GM18520 (cell line): ENCODE data around the gene CD200R1L.

ENCODE experiments used
- ATAC-seq: cut with Tn5 transposase; IDR thresholded peaks from one replicate; pipeline ENCODE4 v1.9.1; 2021; ENCODE audit not compliant: unreplicated experiment

Gene CD200R1L

GRCh38 chr3:112793326-112794081 is 53.2 kb downstream of the CD200R1L start:
- no peak for ATAC-seq

DNA sequence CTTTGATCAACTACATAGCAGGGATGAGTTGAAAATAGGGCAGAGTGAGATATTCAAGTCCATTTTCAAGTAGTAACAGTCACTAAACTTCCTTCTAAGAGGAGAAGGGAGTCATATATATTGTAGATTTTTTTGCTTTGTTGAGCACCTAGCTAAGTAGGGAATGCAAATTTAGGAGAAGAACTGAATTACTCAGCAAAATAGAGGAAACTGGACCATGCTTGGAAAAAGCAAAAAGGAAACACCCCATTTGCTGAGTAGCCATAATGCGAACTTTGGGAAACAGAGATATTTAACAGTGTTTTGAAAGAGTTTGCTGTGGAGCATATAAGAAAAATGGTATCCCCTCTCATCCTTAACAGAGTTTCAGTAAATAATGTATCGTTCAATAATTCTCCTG is 54.9 kb downstream of the CD200R1L start:
- no peak for ATAC-seq

DNA sequence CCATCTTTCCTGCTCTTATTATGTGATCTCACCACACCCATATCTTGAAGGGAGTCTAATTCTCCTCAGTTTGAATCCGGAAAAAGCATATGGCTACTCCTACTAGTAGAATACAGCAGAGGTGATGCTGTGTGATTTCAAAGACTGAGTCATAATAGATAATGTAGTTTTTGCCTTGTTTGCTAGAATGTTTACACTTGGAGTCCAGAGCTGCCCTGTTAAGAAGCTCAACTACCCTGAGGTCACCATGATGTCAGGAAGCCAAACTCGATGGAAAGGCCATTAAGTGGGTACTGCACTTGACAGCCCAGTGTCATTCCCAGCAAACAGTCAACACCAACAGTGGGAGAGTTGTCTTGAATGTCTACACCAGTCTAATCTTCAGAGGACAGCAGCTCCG is 56.9 kb downstream of the CD200R1L start:
- ATAC-seq, result no peak

DNA sequence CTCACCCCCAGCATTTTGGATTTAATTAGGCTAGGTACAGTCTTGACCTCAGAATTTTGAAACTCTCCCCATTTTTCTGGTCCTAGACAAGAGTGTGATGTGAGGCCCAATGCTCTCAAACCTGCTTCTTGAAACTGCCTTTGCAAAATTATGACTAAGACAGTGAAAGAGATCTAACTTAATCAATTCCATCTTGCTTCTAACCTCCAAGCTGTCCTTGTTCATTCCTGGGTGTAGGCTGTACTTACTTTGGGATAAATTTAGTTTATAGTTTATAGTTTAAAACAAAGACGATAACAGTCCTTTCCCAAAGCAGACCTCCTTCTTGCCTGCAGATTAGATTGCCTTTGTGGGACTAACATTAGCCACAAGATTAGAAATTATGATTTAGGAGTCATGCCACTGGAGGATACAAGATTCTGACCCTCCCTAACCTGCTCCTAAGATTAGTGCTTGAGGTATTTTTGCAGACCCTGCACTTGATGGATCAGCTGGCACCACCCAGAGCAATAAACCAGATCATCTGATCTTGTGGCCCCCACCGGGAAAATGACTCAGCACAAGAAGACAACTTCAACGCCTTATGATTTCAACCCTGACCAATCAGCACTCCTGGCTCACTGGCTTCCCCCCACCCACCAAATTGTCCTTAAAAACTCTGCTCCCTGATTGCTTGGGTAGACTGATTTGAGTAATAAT is 59.6 kb downstream of the CD200R1L start:
- no peak for ATAC-seq

DNA sequence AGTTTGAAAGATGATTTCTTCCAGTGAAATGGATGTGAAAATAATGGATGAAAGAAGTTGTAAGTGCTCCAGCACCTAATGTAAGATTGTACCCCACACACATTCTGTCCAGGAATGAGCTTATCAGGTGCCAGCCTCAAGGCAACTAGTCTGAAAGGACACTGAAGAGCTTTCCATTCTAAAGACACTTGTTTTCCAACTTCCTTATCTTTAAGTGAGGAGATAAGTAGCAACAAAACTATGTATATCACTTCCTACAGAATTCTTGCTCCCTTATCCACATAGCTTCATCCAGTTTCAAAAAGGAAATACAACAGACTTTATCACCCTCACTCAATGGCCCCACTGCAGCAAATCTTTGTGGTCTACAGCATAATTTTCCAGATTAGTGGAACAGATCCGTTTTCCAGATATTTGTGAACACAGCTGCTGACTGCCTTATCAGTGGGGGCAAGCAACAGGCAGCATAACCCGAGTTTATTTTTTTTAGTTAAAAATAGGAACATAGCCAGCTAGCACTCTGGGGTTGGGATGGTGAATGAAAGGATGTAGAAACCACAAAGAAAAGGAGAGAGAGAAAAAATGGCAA is 60.6 kb downstream of the CD200R1L start:
- no peak for ATAC-seq

DNA sequence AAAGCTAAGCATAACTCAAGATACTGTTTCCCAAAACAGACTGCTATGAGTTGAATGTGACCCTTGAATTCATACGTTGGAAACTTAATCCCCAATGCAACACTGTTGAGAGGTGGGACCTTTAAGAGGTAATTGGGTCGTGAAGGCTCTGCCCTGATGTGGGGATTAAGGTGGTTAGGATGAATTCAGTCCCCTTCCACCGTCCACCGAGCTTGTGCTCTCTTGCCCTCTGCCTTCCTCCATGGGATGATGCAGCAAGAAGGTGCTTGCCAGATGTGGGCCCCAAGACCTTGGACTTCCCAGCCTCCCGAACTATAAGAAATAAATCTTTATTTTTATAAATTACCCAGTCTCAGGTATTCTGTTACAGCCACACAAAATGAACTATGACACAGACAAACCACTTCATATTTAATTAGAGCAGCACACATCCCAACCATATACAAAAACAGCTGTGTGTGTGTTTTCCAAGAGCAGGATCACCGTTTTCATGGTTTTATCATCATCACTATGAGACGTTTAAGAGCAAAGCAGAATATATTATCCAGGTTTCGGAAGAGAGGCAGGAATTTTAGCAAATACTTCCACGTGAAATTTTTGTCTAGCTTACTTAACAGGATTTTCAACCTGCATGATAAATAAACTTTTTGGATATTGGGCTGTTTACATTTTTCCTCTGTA is 61.2 kb downstream of the CD200R1L start:
- ATAC-seq, result no peak

GRCh38 chr3:112782491-112782890 is 64.2 kb downstream of the CD200R1L start:
- no peak for ATAC-seq

- no peak for ATAC-seq
Observed at GRCh38 chr3:112781599-112781998, 65.1 kb downstream of the CD200R1L start.

- ATAC-seq, result no peak
Observed at GRCh38 chr3:112779558-112780480, 66.8 kb downstream of the CD200R1L start.

DNA sequence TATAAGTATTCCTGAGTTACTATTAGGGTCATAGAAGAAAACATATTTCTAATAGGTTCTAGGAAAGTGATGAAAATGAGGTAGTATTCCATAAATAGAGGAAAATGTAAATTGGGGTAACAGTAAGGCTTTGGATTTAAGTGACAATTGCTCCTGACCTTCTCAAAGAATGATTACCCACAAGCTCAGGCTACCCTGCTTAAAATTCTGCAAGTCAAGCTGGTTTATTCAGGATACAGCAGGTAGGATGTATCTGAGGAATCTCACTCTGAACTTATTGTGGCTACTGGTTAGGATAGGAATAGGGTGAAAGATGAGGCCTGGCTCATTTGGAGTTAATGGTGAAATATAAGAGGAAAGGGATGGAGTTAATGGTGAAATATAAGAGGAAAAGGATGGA is 67.7 kb downstream of the CD200R1L start:
- ATAC-seq, result no peak

- ATAC-seq, result no peak
Observed at GRCh38 chr3:112778353-112778948, 68.2 kb downstream of the CD200R1L start.

- no peak for ATAC-seq
Observed at GRCh38 chr3:112777811-112778210, 68.9 kb downstream of the CD200R1L start.

DNA sequence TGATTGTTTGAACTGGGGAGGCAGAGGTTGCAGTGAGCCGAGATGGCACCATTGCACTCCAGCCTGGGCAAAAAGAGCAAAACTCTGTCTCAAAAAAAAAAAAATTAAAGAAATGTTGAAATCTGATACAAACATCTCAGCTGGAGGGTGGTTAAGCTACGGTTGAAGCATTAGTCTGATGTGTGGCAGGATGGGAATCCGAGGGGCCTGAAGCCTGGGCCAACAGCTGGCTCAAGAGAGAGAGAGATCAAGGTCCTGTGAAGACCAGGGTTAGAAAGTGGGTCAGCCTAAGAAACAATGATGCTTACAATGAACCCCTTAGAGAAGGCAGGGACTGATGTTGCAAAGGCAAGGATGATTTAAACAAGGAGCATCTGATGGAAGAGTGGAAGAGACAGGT is 69.8 kb downstream of the CD200R1L start:
- ATAC-seq, result no peak

DNA sequence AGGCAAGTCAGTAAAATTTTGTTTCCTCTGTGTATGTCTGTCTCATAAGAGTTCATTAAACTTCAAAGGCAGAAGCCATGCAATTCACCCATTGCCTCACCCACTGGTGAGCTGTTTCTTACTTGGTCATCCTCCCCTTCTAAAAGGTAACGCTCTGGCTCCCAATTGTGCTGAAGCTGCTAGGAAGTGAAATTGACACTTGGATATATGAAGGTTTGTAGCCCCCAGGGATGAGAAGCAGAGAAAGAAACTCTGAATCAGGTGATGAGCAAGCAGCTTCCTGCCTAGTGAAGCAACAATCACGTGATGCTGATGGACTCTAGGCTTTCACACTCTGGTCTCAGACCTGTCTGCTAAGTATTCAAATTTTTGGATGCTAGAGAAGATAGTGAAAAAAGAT is 70.7 kb downstream of the CD200R1L start:
- no peak for ATAC-seq

- ATAC-seq, result no peak
Observed at GRCh38 chr3:112775011-112775742, 71.5 kb downstream of the CD200R1L start.

DNA sequence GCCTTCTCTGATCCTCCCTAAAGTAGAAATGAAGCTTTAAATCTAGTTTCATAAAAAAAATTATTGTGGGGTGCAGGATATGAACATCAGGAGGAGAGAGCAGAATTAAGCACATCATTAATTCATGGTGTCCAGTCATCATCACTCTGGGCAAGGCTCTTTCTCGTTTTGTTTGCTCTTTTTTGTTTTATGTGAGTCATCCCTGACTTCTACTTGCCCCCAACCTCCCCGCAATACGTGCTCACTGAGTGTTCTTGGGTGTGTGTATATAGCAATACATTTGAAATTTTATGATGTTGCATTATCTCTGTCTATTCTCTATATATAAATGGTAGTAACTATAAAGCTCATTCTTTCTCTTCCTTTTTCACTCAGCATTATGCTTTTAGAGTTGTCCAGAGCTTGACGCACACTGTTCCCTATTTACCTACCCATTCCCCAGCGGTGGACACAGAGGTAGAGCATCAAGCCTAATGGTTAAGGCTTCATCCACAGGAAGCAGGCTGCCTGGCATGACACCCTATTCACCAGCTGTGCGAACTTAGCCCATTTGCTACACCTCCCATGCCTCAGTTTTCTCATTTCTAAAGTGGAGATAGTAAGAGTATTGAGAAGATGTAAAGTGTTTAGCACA is 72.3 kb downstream of the CD200R1L start:
- no peak for ATAC-seq

- peak; percentile 38 for ATAC-seq
Observed at GRCh38 chr3:112773864-112774263, 72.8 kb downstream of the CD200R1L start.

GRCh38 chr3:112770951-112771350 is 75.7 kb downstream of the CD200R1L start:
- ATAC-seq, result no peak

DNA sequence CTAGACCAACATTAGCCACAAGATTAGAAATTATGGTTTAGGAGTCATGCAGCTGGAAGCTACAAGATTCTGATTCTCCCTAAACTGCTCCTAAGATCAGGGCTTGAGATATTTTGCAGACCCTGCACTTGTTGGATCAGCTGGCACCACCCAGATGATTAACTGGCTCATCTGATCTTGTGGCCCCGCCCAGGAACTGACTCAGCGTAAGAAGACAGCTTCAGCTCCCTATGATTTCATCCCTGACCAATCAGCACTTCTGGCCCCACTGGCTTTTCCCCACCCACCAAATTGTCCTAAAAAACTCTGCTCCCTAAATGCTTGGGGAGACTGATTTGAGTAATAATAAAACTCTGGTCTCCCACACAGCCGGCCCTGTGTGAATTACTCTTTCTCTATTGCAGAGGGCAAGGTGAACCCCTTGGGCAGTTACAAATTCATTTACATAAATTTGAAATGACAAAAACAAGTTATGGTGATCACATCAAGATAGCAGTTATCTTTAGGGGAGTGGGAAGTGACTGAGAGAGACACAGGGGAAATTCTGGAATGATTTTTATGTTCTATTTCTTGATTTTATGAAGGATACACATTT is 76.5 kb downstream of the CD200R1L start:
- ATAC-seq, result no peak
